ENCODE results near the gene TXNDC16.

- TF ChIP-seq, protein P1, sequence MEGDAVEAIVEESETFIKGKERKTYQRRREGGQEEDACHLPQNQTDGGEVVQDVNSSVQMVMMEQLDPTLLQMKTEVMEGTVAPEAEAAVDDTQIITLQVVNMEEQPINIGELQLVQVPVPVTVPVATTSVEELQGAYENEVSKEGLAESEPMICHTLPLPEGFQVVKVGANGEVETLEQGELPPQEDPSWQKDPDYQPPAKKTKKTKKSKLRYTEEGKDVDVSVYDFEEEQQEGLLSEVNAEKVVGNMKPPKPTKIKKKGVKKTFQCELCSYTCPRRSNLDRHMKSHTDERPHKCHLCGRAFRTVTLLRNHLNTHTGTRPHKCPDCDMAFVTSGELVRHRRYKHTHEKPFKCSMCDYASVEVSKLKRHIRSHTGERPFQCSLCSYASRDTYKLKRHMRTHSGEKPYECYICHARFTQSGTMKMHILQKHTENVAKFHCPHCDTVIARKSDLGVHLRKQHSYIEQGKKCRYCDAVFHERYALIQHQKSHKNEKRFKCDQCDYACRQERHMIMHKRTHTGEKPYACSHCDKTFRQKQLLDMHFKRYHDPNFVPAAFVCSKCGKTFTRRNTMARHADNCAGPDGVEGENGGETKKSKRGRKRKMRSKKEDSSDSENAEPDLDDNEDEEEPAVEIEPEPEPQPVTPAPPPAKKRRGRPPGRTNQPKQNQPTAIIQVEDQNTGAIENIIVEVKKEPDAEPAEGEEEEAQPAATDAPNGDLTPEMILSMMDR (conservative IDR thresholded peaks at IDR 0.05; ENCODE audit: low read length): no peak
- TF ChIP-seq EZH2phosphoT487 (IDR thresholded peaks at IDR 0.05; ENCODE audit: borderline replicate concordance, low read depth, low read length): no peak
Observed at GRCh38 chr14:52553002-52553670, 831 bp upstream of the TXNDC16 start.

Data from OCI-LY7 (cell line).